Nephron (organoid): Measurements from ENCODE around the gene KCNK15.

Experiments used
- H3K27ac Mint-ChIP-seq, 3 experiments: 2 replicates each; pipeline ENCODE4 v1.8.0; 2020; ENCODE audit warnings: mixed read lengths in 3 of 3, mild to moderate bottlenecking in 2 of 3, moderate library complexity in 1 of 3
- H3K27me3 Mint-ChIP-seq: 2 replicates; pipeline ENCODE4 v1.8.0; 2021; ENCODE audit warnings: low read depth, mild to moderate bottlenecking, moderate library complexity, mixed read lengths
- H3K36me3 Mint-ChIP-seq: 2 replicates; pipeline ENCODE4 v1.8.0; 2020; ENCODE audit warnings: low read depth, mixed read lengths
- H3K4me1 Mint-ChIP-seq: 2 replicates; pipeline ENCODE4 v1.8.0; 2020; ENCODE audit warnings: mixed read lengths
- H3K4me3 Mint-ChIP-seq, 3 experiments: 2 replicates each; pipeline ENCODE4 v1.8.0; 2020; ENCODE audit warnings: mild to moderate bottlenecking in 3 of 3, mixed read lengths in 3 of 3, moderate library complexity in 2 of 3
- H3K9me3 Mint-ChIP-seq: 2 replicates; pipeline ENCODE4 v1.8.0; 2020; ENCODE audit warnings: mixed read lengths
- CTCF ChIP-seq, 3 experiments: fragments of 200-600 bp; sonication (generic); IDR thresholded peaks; one replicate each; pipeline ENCODE4 v1.5.0; 2021; ENCODE audit warnings: antibody characterized with exemption in 3 of 3; ENCODE audit not compliant: unreplicated experiment in 3 of 3

The KCNK15 gene

GRCh38 chr20:44769481-44769863 lies 23.8 kb downstream of the KCNK15 start:
- H3K4me1 Mint-ChIP-seq: no peaks in the 10 kb centered on the region

GRCh38 chr20:44770484-44771171 lies 25.0 kb downstream of the KCNK15 start:
- peaks cover 3% of the 10 kb centered on the region for H3K27me3 Mint-ChIP-seq
- TF ChIP-seq CTCF (IDR thresholded peaks at IDR 0.05; ENCODE audit: unreplicated experiment in 3 of 3): no peak
- no peak overlapping the region for H3K27ac Mint-ChIP-seq
- H3K4me1 Mint-ChIP-seq: no peaks in the 10 kb centered on the region
- H3K4me3 Mint-ChIP-seq: no peak overlapping the region
- H3K36me3 Mint-ChIP-seq: no peaks in the 10 kb centered on the region
- no peaks in the 10 kb centered on the region for H3K9me3 Mint-ChIP-seq

More at GRCh38 chr20:44769481-44769863, 23.8 kb downstream of the KCNK15 start:
- Mint-ChIP-seq H3K27me3 (peaks cover 3% of the 10 kb centered on the region), H3K36me3 (no peaks in the 10 kb centered on the region), H3K4me3 (no peak overlapping the region), H3K27ac (no peak overlapping the region), H3K9me3 (no peaks in the 10 kb centered on the region)
- no peak for TF ChIP-seq CTCF (IDR thresholded peaks at IDR 0.05; ENCODE audit: unreplicated experiment in 3 of 3)

GRCh38 chr20:44771172-44771535 lies 25.5 kb downstream of the KCNK15 start:
- Mint-ChIP-seq H3K9me3 (no peaks in the 10 kb centered on the region), H3K4me3 (no peak overlapping the region), H3K27me3 (peaks cover 3% of the 10 kb centered on the region), H3K4me1 (no peaks in the 10 kb centered on the region), H3K36me3 (no peaks in the 10 kb centered on the region), H3K27ac (no peak overlapping the region)
- no peak for TF ChIP-seq CTCF (IDR thresholded peaks at IDR 0.05; ENCODE audit: unreplicated experiment in 3 of 3)

GRCh38 chr20:44772636-44773035 lies 27.0 kb downstream of the KCNK15 start:
- no peak overlapping the region for H3K27ac Mint-ChIP-seq
- no peaks in the 10 kb centered on the region for H3K36me3 Mint-ChIP-seq
- no peak overlapping the region for H3K4me3 Mint-ChIP-seq
- H3K4me1 Mint-ChIP-seq: no peaks in the 10 kb centered on the region
- H3K27me3 Mint-ChIP-seq: no peaks in the 10 kb centered on the region
- TF ChIP-seq CTCF (IDR thresholded peaks at IDR 0.05; ENCODE audit: unreplicated experiment in 3 of 3): no peak
- H3K9me3 Mint-ChIP-seq: no peaks in the 10 kb centered on the region

GRCh38 chr20:44773070-44773829 lies 27.6 kb downstream of the KCNK15 start:
- TF ChIP-seq CTCF (IDR thresholded peaks at IDR 0.05; ENCODE audit: unreplicated experiment in 3 of 3): no peak
- Mint-ChIP-seq H3K9me3 (no peaks in the 10 kb centered on the region), H3K27ac (no peak overlapping the region), H3K27me3 (no peaks in the 10 kb centered on the region), H3K36me3 (no peaks in the 10 kb centered on the region), H3K4me1 (no peaks in the 10 kb centered on the region), H3K4me3 (no peak overlapping the region)

- Mint-ChIP-seq H3K27me3 (no peaks in the 10 kb centered on the region), H3K4me1 (no peaks in the 10 kb centered on the region), H3K9me3 (no peaks in the 10 kb centered on the region), H3K27ac (no peak overlapping the region), H3K36me3 (no peaks in the 10 kb centered on the region), H3K4me3 (no peak overlapping the region)
- TF ChIP-seq CTCF (IDR thresholded peaks at IDR 0.05; ENCODE audit: unreplicated experiment in 3 of 3): no peak
Observed at GRCh38 chr20:44776980-44777379, 31.3 kb downstream of the KCNK15 start.
